IPS-18a (cell line): ENCODE data around the gene AKR1B15.
"Not testable (repeated sequence)": the region's sequence is repeated elsewhere in the genome, so short reads cannot be mapped to it uniquely, and the experiment has no call there.

Experiments used
- H3K27ac ChIP-seq: one replicate; pipeline ENCODE4 v1.5.1; 2013; ENCODE audit warnings: low read length
- H3K27me3 ChIP-seq: one replicate; pipeline ENCODE4 v1.6.1; 2013; ENCODE audit warnings: mild to moderate bottlenecking, low read length; ENCODE audit not compliant: control insufficient read depth, insufficient read depth
- H3K36me3 ChIP-seq: one replicate; pipeline ENCODE4 v1.6.1; 2013; ENCODE audit warnings: low read depth, low read length; ENCODE audit not compliant: control insufficient read depth
- H3K4me1 ChIP-seq: one replicate; pipeline ENCODE4 v1.6.1; 2013; ENCODE audit warnings: low read depth, low read length; ENCODE audit not compliant: control insufficient read depth
- H3K4me3 ChIP-seq: one replicate; pipeline ENCODE4 v1.5.1; 2013; ENCODE audit warnings: low read length
- H3K9ac ChIP-seq: one replicate; pipeline ENCODE4 v1.6.1; 2013; ENCODE audit warnings: mild to moderate bottlenecking, low read length, moderate library complexity
- H3K9me3 ChIP-seq: one replicate; pipeline ENCODE4 v1.6.1; 2013; ENCODE audit warnings: low read depth, low read length; ENCODE audit not compliant: control insufficient read depth

Gene AKR1B15

GRCh38 chr7:134546955-134547354, 2.0 kb upstream of the AKR1B15 start:
- peak overlapping the region; percentile 29 for H3K9ac ChIP-seq
- H3K4me3 ChIP-seq = peak overlapping the region; percentile 69
- no peaks in the 10 kb centered on the region for H3K27me3 ChIP-seq
- H3K4me1 ChIP-seq = peaks cover 18% of the 10 kb centered on the region
- H3K27ac ChIP-seq = no peak overlapping the region
- no peaks in the 10 kb centered on the region for H3K36me3 ChIP-seq
- no peaks in the 10 kb centered on the region for H3K9me3 ChIP-seq

- H3K4me1 ChIP-seq = peaks cover 18% of the 10 kb centered on the region
- no peaks in the 10 kb centered on the region for H3K9me3 ChIP-seq
- H3K27me3 ChIP-seq = no peaks in the 10 kb centered on the region
- peak overlapping the region; percentile 29 for H3K9ac ChIP-seq
- H3K27ac ChIP-seq = no peak overlapping the region
- H3K4me3 ChIP-seq = peak overlapping the region; percentile 69
- no peaks in the 10 kb centered on the region for H3K36me3 ChIP-seq
Observed at GRCh38 chr7:134547397-134548054, 1.4 kb upstream of the AKR1B15 start.

GRCh38 chr7:134549366-134549765, 456 bp downstream of the AKR1B15 start:
- Histone ChIP-seq H3K36me3 (no peaks in the 10 kb centered on the region), H3K4me1 (peaks cover 18% of the 10 kb centered on the region), H3K27me3 (no peaks in the 10 kb centered on the region), H3K9me3 (no peaks in the 10 kb centered on the region), H3K9ac (no peak overlapping the region), H3K27ac (no peak overlapping the region), H3K4me3 (no peak overlapping the region)

GRCh38 chr7:134552105-134552504, 3.2 kb downstream of the AKR1B15 start:
- Histone ChIP-seq H3K9ac (no peak overlapping the region), H3K27ac (no peak overlapping the region), H3K36me3 (no peaks in the 10 kb centered on the region), H3K9me3 (no peaks in the 10 kb centered on the region), H3K4me3 (no peak overlapping the region), H3K4me1 (peaks cover 8% of the 10 kb centered on the region), H3K27me3 (no peaks in the 10 kb centered on the region)

- no peak overlapping the region for H3K4me3 ChIP-seq
- H3K9ac ChIP-seq = no peak overlapping the region
- H3K9me3 ChIP-seq = no peaks in the 10 kb centered on the region
- H3K27me3 ChIP-seq = no peaks in the 10 kb centered on the region
- no peak overlapping the region for H3K27ac ChIP-seq
- H3K36me3 ChIP-seq = no peaks in the 10 kb centered on the region
- H3K4me1 ChIP-seq = no peaks in the 10 kb centered on the region
Observed at GRCh38 chr7:134553976-134554375, 5.1 kb downstream of the AKR1B15 start.

GRCh38 chr7:134554417-134554966, 5.6 kb downstream of the AKR1B15 start:
- no peak overlapping the region for H3K9ac ChIP-seq
- no peaks in the 10 kb centered on the region for H3K4me1 ChIP-seq
- no peaks in the 10 kb centered on the region for H3K27me3 ChIP-seq
- no peaks in the 10 kb centered on the region for H3K9me3 ChIP-seq
- H3K36me3 ChIP-seq = no peaks in the 10 kb centered on the region
- no peak overlapping the region for H3K4me3 ChIP-seq
- no peak overlapping the region for H3K27ac ChIP-seq

GRCh38 chr7:134557391-134557790, 8.5 kb downstream of the AKR1B15 start:
- Histone ChIP-seq H3K9me3 (no peaks in the 10 kb centered on the region), H3K4me3 (no peak overlapping the region), H3K4me1 (no peaks in the 10 kb centered on the region), H3K36me3 (no peaks in the 10 kb centered on the region), H3K27me3 (no peaks in the 10 kb centered on the region), H3K27ac (no peak overlapping the region), H3K9ac (no peak overlapping the region)

- Histone ChIP-seq H3K9ac (no peak overlapping the region), H3K27ac (no peak overlapping the region), H3K27me3 (no peaks in the 10 kb centered on the region), H3K9me3 (no peaks in the 10 kb centered on the region), H3K4me1 (no peaks in the 10 kb centered on the region), H3K36me3 (no peaks in the 10 kb centered on the region), H3K4me3 (no peak overlapping the region)
Observed at GRCh38 chr7:134558370-134558769, 9.5 kb downstream of the AKR1B15 start.

- H3K36me3 ChIP-seq, H3K9me3 ChIP-seq, H3K9ac ChIP-seq, H3K27me3 ChIP-seq, H3K4me3 ChIP-seq, H3K4me1 ChIP-seq, H3K27ac ChIP-seq: not testable (repeated sequence)
Observed at GRCh38 chr7:134561616-134562015, 12.7 kb downstream of the AKR1B15 start.

- no peaks in the 10 kb centered on the region for H3K4me1 ChIP-seq
- H3K4me3 ChIP-seq = no peak overlapping the region
- H3K9me3 ChIP-seq = no peaks in the 10 kb centered on the region
- H3K27me3 ChIP-seq = no peaks in the 10 kb centered on the region
- H3K36me3 ChIP-seq = no peaks in the 10 kb centered on the region
- no peak overlapping the region for H3K9ac ChIP-seq
- H3K27ac ChIP-seq = no peak overlapping the region
Observed at GRCh38 chr7:134562136-134562535, 13.2 kb downstream of the AKR1B15 start.

- not testable (repeated sequence) for H3K27me3 ChIP-seq, H3K4me1 ChIP-seq, H3K9ac ChIP-seq, H3K9me3 ChIP-seq, H3K4me3 ChIP-seq, H3K27ac ChIP-seq, H3K36me3 ChIP-seq
Observed at GRCh38 chr7:134563398-134563749, 14.5 kb downstream of the AKR1B15 start.

- Histone ChIP-seq H3K27ac (no peak overlapping the region), H3K4me3 (no peak overlapping the region), H3K4me1 (no peaks in the 10 kb centered on the region), H3K27me3 (no peaks in the 10 kb centered on the region), H3K9me3 (peaks cover 7% of the 10 kb centered on the region), H3K9ac (no peak overlapping the region), H3K36me3 (no peaks in the 10 kb centered on the region)
Observed at GRCh38 chr7:134565643-134566136, 16.8 kb downstream of the AKR1B15 start.
